Measurements from ENCODE around the gene ALX1.

ALX1 gene

GRCh38 chr12:85278598-85279448 is 1.2 kb upstream of the ALX1 start:
- Histone ChIP-seq H3K4me3 (no peak overlapping the region), H3K27me3 (ENCODE audit: low read depth) (no peaks in the 10 kb centered on the region), H3K36me3 (replicated peaks) (no peaks in the 10 kb centered on the region), H3K9me3 (no peaks in the 10 kb centered on the region), H3K4me1 (peaks cover 12% of the 10 kb centered on the region)
- DNase-seq (ENCODE audit: low spot score in 2 of 2) = no peak
- in situ Hi-C loops (cut with MboI; ENCODE audit: low sequenced_read_pairs) = no loop called here

- no peaks in the 10 kb centered on the region for H3K36me3 ChIP-seq (replicated peaks)
Observed at GRCh38 chr12:85279449-85280164, 413 bp upstream of the ALX1 start.

GRCh38 chr12:85280984-85281630 is 1.1 kb downstream of the ALX1 start:
- H3K4me1 ChIP-seq = peaks cover 21% of the 10 kb centered on the region
- no peak for DNase-seq (ENCODE audit: low spot score in 2 of 2)
- H3K4me3 ChIP-seq = peak overlapping the region; percentile 55
- no peaks in the 10 kb centered on the region for H3K9me3 ChIP-seq
- no peaks in the 10 kb centered on the region for H3K27me3 ChIP-seq (ENCODE audit: low read depth)
- no peaks in the 10 kb centered on the region for H3K36me3 ChIP-seq (replicated peaks)
- in situ Hi-C loops (cut with MboI; ENCODE audit: low sequenced_read_pairs) = no loop called here

More at GRCh38 chr12:85279449-85280164, 413 bp upstream of the ALX1 start:
- peaks cover 18% of the 10 kb centered on the region for H3K4me1 ChIP-seq
- in situ Hi-C loops (cut with MboI; ENCODE audit: low sequenced_read_pairs) = no loop called here
- H3K27me3 ChIP-seq (ENCODE audit: low read depth) = no peaks in the 10 kb centered on the region
- no peaks in the 10 kb centered on the region for H3K9me3 ChIP-seq
- H3K4me3 ChIP-seq = peak overlapping the region; percentile 55
- no peak for DNase-seq (ENCODE audit: low spot score in 2 of 2)

DNA sequence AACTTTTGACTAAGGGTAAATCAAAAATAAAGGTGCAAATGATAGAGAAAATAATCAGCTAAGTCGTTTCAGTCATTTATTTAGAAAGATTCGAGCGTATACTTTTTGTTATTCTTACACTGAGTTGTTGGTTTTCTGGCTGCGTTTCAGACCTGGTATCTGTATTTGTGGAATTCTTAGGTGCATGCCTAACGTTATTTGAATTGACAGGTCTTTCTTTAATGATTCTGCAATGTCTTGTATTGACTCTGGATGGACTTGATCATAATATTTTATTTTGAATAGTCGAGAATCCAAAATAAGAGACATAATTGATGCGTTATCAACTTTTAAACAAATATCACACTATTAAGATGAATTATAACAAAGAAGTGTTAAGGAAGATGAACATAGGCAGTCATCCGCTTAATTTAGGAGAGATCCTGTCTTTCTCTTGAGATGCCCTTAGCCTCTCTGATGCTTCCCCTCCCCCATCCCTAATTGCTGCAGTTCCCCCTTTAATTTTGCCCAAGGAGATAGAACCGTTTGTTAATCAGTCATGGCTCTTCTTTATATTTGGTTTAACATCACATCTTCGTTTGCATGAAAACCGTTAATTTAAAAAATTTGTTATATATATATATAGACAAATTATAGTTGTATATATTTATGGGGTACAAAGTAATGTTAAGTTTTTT is 1.8 kb downstream of the ALX1 start:
- peak overlapping the region; percentile 55 for H3K4me3 ChIP-seq
- DNase-seq (ENCODE audit: low spot score in 2 of 2) = no peak
- in situ Hi-C loops (cut with MboI; ENCODE audit: low sequenced_read_pairs) = no loop called here

GRCh38 chr12:85283560-85283959 is 3.5 kb downstream of the ALX1 start:
- peaks cover 21% of the 10 kb centered on the region for H3K4me1 ChIP-seq
- H3K4me3 ChIP-seq = peak overlapping the region; percentile 11; the same call in 1 of the 2 replicates
- H3K9me3 ChIP-seq = no peaks in the 10 kb centered on the region
- DNase-seq (ENCODE audit: low spot score in 2 of 2) = peak; percentile 36
- H3K27me3 ChIP-seq (ENCODE audit: low read depth) = no peaks in the 10 kb centered on the region
- in situ Hi-C loops (cut with MboI; ENCODE audit: low sequenced_read_pairs) = no loop called here
- no peaks in the 10 kb centered on the region for H3K36me3 ChIP-seq (replicated peaks)

More for the DNA sequence above, 1.8 kb downstream of the ALX1 start:
- Histone ChIP-seq H3K36me3 (replicated peaks) (no peaks in the 10 kb centered on the region), H3K9me3 (no peaks in the 10 kb centered on the region), H3K27me3 (ENCODE audit: low read depth) (no peaks in the 10 kb centered on the region), H3K4me1 (peaks cover 21% of the 10 kb centered on the region)

GRCh38 chr12:85296362-85296761 is 16.3 kb downstream of the ALX1 start:
- Histone ChIP-seq H3K9me3 (no peaks in the 10 kb centered on the region), H3K4me1 (no peaks in the 10 kb centered on the region), H3K27me3 (ENCODE audit: low read depth) (no peaks in the 10 kb centered on the region), H3K36me3 (replicated peaks) (no peaks in the 10 kb centered on the region; the same call in 1 of the 2 replicates), H3K4me3 (no peak overlapping the region)
- in situ Hi-C loops (cut with MboI; ENCODE audit: low sequenced_read_pairs) = no loop called here
- no peak for DNase-seq (ENCODE audit: low spot score in 2 of 2)

DNA sequence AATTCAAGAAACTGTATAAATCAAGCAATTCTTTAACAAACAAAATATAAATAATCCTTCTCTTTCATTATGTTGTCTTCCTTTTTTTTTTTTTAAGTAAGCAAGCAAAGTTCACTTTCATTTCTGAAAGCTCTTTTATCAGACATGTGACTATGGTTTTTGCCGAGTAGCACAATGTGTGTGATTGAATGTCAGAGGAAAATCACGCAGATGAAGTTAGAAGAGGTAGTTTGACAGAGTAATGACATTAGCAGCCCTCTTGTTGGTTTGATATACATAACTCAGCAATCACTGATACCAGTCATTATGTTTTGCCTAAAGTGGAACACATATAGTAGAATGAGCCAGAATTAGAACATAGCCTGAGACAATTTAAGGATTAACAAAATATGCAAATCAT is 19.0 kb downstream of the ALX1 start:
- Histone ChIP-seq H3K36me3 (replicated peaks) (no peaks in the 10 kb centered on the region; the same call in 1 of the 2 replicates), H3K4me3 (no peak overlapping the region), H3K4me1 (no peaks in the 10 kb centered on the region), H3K9me3 (no peaks in the 10 kb centered on the region), H3K27me3 (ENCODE audit: low read depth) (no peaks in the 10 kb centered on the region)
- DNase-seq (ENCODE audit: low spot score in 2 of 2) = no peak
- in situ Hi-C loops (cut with MboI; ENCODE audit: low sequenced_read_pairs) = no loop called here

- no peak for DNase-seq (ENCODE audit: low spot score in 2 of 2)
- Histone ChIP-seq H3K4me1 (no peaks in the 10 kb centered on the region), H3K36me3 (replicated peaks) (no peaks in the 10 kb centered on the region; the same call in 1 of the 2 replicates), H3K9me3 (no peaks in the 10 kb centered on the region), H3K27me3 (ENCODE audit: low read depth) (no peaks in the 10 kb centered on the region), H3K4me3 (no peak overlapping the region)
- in situ Hi-C loops (cut with MboI; ENCODE audit: low sequenced_read_pairs) = no loop called here
Observed at GRCh38 chr12:85301051-85301450, 21.0 kb downstream of the ALX1 start.

- no peak for DNase-seq (ENCODE audit: low spot score in 2 of 2)
- no peaks in the 10 kb centered on the region for H3K36me3 ChIP-seq (replicated peaks)
- H3K4me1 ChIP-seq = no peaks in the 10 kb centered on the region
- no peaks in the 10 kb centered on the region for H3K9me3 ChIP-seq
- in situ Hi-C loops (cut with MboI; ENCODE audit: low sequenced_read_pairs) = no loop called here
- H3K4me3 ChIP-seq = no peak overlapping the region
- no peaks in the 10 kb centered on the region for H3K27me3 ChIP-seq (ENCODE audit: low read depth)
Observed at GRCh38 chr12:85308374-85308773, 28.4 kb downstream of the ALX1 start.

GRCh38 chr12:85309125-85309566 is 29.1 kb downstream of the ALX1 start:
- H3K4me3 ChIP-seq = no peak overlapping the region
- in situ Hi-C loops (cut with MboI; ENCODE audit: low sequenced_read_pairs) = no loop called here
- no peaks in the 10 kb centered on the region for H3K4me1 ChIP-seq
- H3K27me3 ChIP-seq (ENCODE audit: low read depth) = no peaks in the 10 kb centered on the region
- H3K9me3 ChIP-seq = no peaks in the 10 kb centered on the region
- no peaks in the 10 kb centered on the region for H3K36me3 ChIP-seq (replicated peaks)
- DNase-seq (ENCODE audit: low spot score in 2 of 2) = peak in 1 of 2 experiments; percentile 5

DNA sequence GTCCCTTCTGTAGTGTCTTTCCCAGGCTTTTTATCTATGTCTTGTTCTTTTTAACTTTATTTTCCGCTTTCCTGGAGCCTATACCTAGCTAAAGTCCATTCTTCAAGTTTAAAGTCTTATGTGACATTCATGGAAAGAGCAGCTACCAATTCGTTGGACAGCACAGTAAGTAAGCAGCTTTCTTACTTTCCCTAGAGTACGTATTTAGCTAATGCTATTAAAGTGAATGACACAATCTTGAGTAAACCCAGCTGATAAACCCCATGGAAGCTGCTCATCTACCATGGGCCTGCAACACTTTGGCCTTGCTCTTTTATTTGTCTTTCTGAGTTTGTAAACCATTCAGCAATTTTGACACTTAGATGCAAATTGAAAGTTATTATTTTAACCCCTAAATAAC is 30.0 kb downstream of the ALX1 start:
- Histone ChIP-seq H3K36me3 (replicated peaks) (no peaks in the 10 kb centered on the region), H3K4me3 (no peak overlapping the region), H3K9me3 (no peaks in the 10 kb centered on the region), H3K27me3 (ENCODE audit: low read depth) (no peaks in the 10 kb centered on the region), H3K4me1 (no peaks in the 10 kb centered on the region)
- in situ Hi-C loops (cut with MboI; ENCODE audit: low sequenced_read_pairs) = no loop called here
- no peak for DNase-seq (ENCODE audit: low spot score in 2 of 2)

DNA sequence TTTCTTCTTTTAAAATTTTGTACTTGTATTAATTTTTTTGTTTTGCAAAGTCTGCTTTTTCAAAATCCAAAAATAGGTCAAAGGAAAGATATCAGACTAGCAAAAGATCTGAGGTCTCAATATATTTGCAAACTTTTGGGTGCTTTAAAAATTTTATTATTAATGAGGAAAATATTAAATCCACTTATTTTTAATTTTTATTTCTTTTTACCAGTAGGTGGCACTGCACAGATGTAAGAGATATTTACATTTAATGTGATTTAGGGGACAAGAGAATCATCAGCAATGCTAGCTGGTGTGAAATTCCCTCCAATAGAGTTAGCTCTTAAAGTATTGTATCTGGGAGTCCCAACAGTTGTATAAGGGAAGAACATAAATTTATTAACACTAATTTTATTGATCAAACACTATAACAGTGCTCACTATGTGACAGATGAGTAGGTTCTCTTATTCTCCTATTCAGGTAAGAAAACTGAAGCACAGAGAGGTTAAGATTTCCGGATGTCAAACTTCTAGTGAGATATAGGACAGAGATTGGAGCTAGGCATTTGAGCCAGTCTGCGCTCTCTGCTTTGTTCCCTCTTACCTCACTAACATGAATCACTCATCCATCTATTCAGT is 30.5 kb downstream of the ALX1 start:
- Histone ChIP-seq H3K4me3 (no peak overlapping the region), H3K27me3 (ENCODE audit: low read depth) (no peaks in the 10 kb centered on the region), H3K36me3 (replicated peaks) (no peaks in the 10 kb centered on the region), H3K9me3 (no peaks in the 10 kb centered on the region), H3K4me1 (no peaks in the 10 kb centered on the region)
- peak in 1 of 2 experiments; percentile 23 for DNase-seq (ENCODE audit: low spot score in 2 of 2)
- in situ Hi-C loops (cut with MboI; ENCODE audit: low sequenced_read_pairs) = no loop called here
